K562 (cell line): ENCODE data around the gene PRRT2. TPM values are rescaled to one million over a fixed set of nuclear protein-coding genes. Genes with fewer than 3 reads are reported as not detected.

ENCODE experiments used
- ARID3B ChIP-seq: fragments of 250-450 bp; sonication (Bioruptor Pico); IDR thresholded peaks from 2 replicates; pipeline ENCODE4 v1.4.0; 2020; ENCODE audit warnings: borderline replicate concordance
- CBX1 ChIP-seq: sonication (generic); IDR thresholded peaks from 2 replicates; pipeline ENCODE4 v1.6.1; 2016; ENCODE audit warnings: antibody characterized with exemption, low read depth, mild to moderate bottlenecking
- GABPB1 ChIP-seq: sonication (generic); formaldehyde crosslinking; IDR thresholded peaks from 2 replicates; pipeline ENCODE4 v1.8.0; 2022; ENCODE audit warnings: mild to moderate bottlenecking, missing genetic modification reagents
- HLTF ChIP-seq: fragments of 450-650 bp; IDR thresholded peaks from 2 replicates; pipeline ENCODE4 v1.6.1; 2016
- NCOA1 ChIP-seq: fragments of 450-650 bp; IDR thresholded peaks from 2 replicates; pipeline ENCODE4 v1.6.1; 2016; ENCODE audit warnings: low read depth
- NFATC3 ChIP-seq: fragments of 450-650 bp; IDR thresholded peaks from 2 replicates; pipeline ENCODE4 v1.6.1; 2017; ENCODE audit warnings: mild to moderate bottlenecking
- NR2C2 ChIP-seq, 2 experiments: fragments of 200-800 bp in 1 of 2; sonication (Bioruptor generic) in 1 of 2; sonication (generic) in 1 of 2; formaldehyde crosslinking in 1 of 2; IDR thresholded peaks; 2 replicates each; pipeline versions ENCODE4 v1.6.1 to v1.8.0; 2016 to 2022; ENCODE audit warnings: mild to moderate bottlenecking in 1 of 2, missing compliant biosample characterization in 1 of 2, missing genetic modification characterization in 1 of 2, missing genetic modification reagents in 1 of 2
- NUFIP1 ChIP-seq: fragments of 450-650 bp; IDR thresholded peaks from 2 replicates; pipeline ENCODE4 v1.6.1; 2018; ENCODE audit not compliant: partially characterized antibody
- RNF2 ChIP-seq: sonication (generic); IDR thresholded peaks from 2 replicates; pipeline ENCODE4 v1.6.1; 2016
- SNAPC5 ChIP-seq: fragments of 250-450 bp; sonication (Bioruptor Pico); IDR thresholded peaks from 2 replicates; pipeline ENCODE4 v1.8.0; 2021; ENCODE audit warnings: moderate library complexity, mild to moderate bottlenecking, inconsistent platforms
- SP2 ChIP-seq: IDR thresholded peaks from 2 replicates; pipeline ENCODE4 v1.6.1; 2011; ENCODE audit warnings: mild to moderate bottlenecking, low read depth, low read length, moderate library complexity; ENCODE audit not compliant: poor library complexity, severe bottlenecking; ENCODE audit errors: extremely low read depth
- TRIM24 ChIP-seq, 2 experiments: fragments of 450-650 bp; IDR thresholded peaks; 2 replicates each; pipeline ENCODE4 v1.6.1; 2016
- ZBTB34 ChIP-seq: fragments of 250-450 bp; sonication (Bioruptor Pico); IDR thresholded peaks from 2 replicates; pipeline ENCODE4 v1.8.0; 2021; ENCODE audit warnings: mild to moderate bottlenecking, moderate library complexity
- ZBTB9 ChIP-seq: fragments of 450-650 bp; formaldehyde crosslinking; IDR thresholded peaks from 2 replicates; pipeline ENCODE4 v1.4.0; 2020; ENCODE audit warnings: mild to moderate bottlenecking, moderate library complexity
- ZNF324 ChIP-seq: fragments of 250-450 bp; sonication (Bioruptor Pico); IDR thresholded peaks from 2 replicates; pipeline ENCODE4 v1.4.0; 2020; ENCODE audit warnings: mild to moderate bottlenecking
- ZNF41 ChIP-seq: fragments of 250-450 bp; sonication (Bioruptor Pico); conservative IDR thresholded peaks from 2 replicates; pipeline ENCODE4 v1.4.0; 2020; ENCODE audit warnings: mild to moderate bottlenecking
- polyA plus RNA-seq, 8 experiments: library from polyadenylated mRNA; depleted of rRNA in 4 of 8; stranded (reverse) in 5 of 8; unstranded in 3 of 8; fragments of >200 nt; fragmentation: Nextera tagmentation in 2 of 8; fragmentation: Illumina TruSeq in 1 of 8; extraction: Ambion mirVana in 2 of 8; extraction: Trizol in 1 of 8; gene quantifications; 2 replicates each; pipeline versions ENCODE4 v1.2.1 to v1.2.3, GENCODE V29; 2011 to 2014; ENCODE audit warnings: inconsistent platforms in 1 of 8, missing spikeins in 1 of 8
- total RNA-seq, 7 experiments: library from RNA; depleted of rRNA in 6 of 7; stranded (reverse); fragments of >200 nt in 6 of 7; fragmentation: Illumina TruSeq in 2 of 7; extraction: Trizol in 2 of 7; gene quantifications; 2 replicates each; pipeline versions ENCODE4 v1.2.1 to v1.2.3, GENCODE V29; 2011 to 2021; ENCODE audit warnings: low replicate concordance in 1 of 7
- TF ChIP-seq, protein P1 (sequence below): IDR thresholded peaks from 2 replicates; pipeline ENCODE4 v1.6.1; 2012; ENCODE audit warnings: low read depth, low read length, improper control_type of control experiment, borderline replicate concordance
- TF ChIP-seq, protein P2 (sequence below): sonication (generic); formaldehyde crosslinking; IDR thresholded peaks from 2 replicates; pipeline ENCODE4 v1.8.1; 2023; ENCODE audit warnings: mild to moderate bottlenecking, missing genetic modification reagents, moderate library complexity

Gene PRRT2
- total and polyA plus RNA-seq, 9 of the 15 experiments (the other 6 are each of a cell fraction or from before 2014, with no cell fraction given): 0.11 to 1.0 (median 0.42) TPM; not detected in 2

DNA sequence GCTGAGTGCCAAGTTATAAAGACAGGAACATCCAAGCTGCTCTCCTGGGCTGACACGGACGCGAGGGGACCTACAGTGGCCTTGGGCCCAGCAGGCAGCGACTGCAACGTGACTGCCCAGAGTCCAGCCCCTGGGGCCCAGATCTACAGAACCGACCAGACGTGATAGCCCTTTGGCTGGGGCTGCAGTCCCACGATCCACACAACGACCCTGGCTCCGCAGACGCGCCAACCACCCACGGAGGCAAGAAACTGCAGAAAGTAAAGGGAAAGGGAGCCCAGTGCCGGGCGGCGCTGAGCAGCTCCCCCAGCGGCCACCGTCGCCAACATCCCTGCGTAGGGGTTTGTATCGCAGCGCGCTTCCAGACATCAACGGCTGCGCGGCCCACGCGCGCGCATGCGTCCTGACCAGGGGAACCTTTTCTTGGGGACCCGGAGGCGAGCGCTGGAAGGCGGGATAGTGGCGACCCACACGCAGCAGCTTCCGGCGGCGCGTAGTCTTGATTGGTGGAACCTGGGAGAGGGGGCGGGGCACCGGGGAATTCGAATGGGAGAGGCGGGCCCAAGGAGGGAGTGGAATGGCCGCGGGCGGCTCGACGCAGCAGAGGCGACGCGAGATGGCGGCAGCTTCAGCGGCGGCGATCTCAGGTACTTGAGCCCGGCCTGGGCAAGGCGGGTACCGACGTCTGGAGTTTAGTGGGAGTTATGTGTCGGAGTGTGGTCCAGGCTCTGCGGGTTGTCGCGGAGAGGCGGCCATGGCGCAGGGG lies 21.6 kb upstream of the PRRT2 start, which contains the start of gene KIF22 (continued):
- TF ChIP-seq, protein P1, sequence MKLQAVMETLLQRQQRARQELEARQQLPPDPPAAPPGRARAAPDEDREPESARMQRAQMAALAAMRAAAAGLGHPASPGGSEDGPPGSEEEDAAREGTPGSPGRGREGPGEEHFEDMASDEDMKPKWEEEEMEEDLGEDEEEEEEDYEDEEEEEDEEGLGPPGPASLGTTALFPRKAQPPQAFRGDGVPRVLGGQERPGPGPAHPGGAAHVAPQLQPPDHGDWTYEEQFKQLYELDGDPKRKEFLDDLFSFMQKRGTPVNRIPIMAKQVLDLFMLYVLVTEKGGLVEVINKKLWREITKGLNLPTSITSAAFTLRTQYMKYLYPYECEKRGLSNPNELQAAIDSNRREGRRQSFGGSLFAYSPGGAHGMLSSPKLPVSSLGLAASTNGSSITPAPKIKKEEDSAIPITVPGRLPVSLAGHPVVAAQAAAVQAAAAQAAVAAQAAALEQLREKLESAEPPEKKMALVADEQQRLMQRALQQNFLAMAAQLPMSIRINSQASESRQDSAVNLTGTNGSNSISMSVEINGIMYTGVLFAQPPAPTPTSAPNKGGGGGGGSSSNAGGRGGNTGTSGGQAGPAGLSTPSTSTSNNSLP: peak; percentile 34; the same call in 1 of the 2 replicates
- TF ChIP-seq GABPB1 (CRISPR knock-in tag): peak; percentile 99
- TF ChIP-seq HLTF: peak; percentile 20; the same call in 1 of the 2 replicates
- TF ChIP-seq SNAPC5 (CRISPR knock-in tag): no peak
- peak; percentile 80 for TF ChIP-seq RNF2
- 0 out of 2 replicates have a peak, but pooled peaks have one; percentile 64 for TF ChIP-seq ZBTB9 (CRISPR knock-in tag)
- TF ChIP-seq ZBTB34: no peak
- TF ChIP-seq, protein P2, sequence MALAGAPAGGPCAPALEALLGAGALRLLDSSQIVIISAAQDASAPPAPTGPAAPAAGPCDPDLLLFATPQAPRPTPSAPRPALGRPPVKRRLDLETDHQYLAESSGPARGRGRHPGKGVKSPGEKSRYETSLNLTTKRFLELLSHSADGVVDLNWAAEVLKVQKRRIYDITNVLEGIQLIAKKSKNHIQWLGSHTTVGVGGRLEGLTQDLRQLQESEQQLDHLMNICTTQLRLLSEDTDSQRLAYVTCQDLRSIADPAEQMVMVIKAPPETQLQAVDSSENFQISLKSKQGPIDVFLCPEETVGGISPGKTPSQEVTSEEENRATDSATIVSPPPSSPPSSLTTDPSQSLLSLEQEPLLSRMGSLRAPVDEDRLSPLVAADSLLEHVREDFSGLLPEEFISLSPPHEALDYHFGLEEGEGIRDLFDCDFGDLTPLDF (CRISPR knock-in tag): peak; percentile 83; the same call in 1 of the 2 replicates
- no peak for TF ChIP-seq ARID3B
- TF ChIP-seq TRIM24 (IDR thresholded peaks at IDR 0.05): peak in 1 of 2 experiments; percentile 98; a peak in 2 of 4 replicates
- TF ChIP-seq NR2C2 (CRISPR knock-in tag; IDR thresholded peaks at IDR 0.05): peak; percentile 11; the same call in 1 of the 2 replicates
- TF ChIP-seq NR2C2 (tag; IDR thresholded peaks at IDR 0.05): peak; percentile 86
- TF ChIP-seq NUFIP1: no peak
- TF ChIP-seq NCOA1: peak; percentile 98
- TF ChIP-seq SP2: peak; percentile 53
- peak; percentile 61; the same call in 1 of the 2 replicates for TF ChIP-seq ZNF41 (CRISPR knock-in tag)
- 0 out of 2 replicates have a peak, but pooled peaks have one; percentile 7 for TF ChIP-seq ZNF324 (CRISPR knock-in tag)
- TF ChIP-seq CBX1: 0 out of 2 replicates have a peak, but pooled peaks have one; percentile 70
- TF ChIP-seq NFATC3: no peak
